Vagina (tissue), 2 donors: ENCODE measurements around the gene ERC2.

Source experiments
- POLR2A ChIP-seq, 2 donors: fragments of 450-650 bp; IDR thresholded peaks; one replicate each; pipeline ENCODE4 v1.6.1; 2017; ENCODE audit warnings: antibody characterized with exemption in 2 of 2, mild to moderate bottlenecking in 2 of 2, moderate library complexity in 2 of 2
- TF ChIP-seq, protein P1 (sequence below), 3 experiments: fragments of 450-650 bp in 2 of 3; fragments of 200-600 bp in 1 of 3; sonication (generic) in 1 of 3; IDR thresholded peaks; one replicate each; pipeline ENCODE4 v1.5.1; 2017 to 2019; ENCODE audit warnings: antibody characterized with exemption in 3 of 3, mild to moderate bottlenecking in 2 of 3, moderate library complexity in 2 of 3

DNA sequence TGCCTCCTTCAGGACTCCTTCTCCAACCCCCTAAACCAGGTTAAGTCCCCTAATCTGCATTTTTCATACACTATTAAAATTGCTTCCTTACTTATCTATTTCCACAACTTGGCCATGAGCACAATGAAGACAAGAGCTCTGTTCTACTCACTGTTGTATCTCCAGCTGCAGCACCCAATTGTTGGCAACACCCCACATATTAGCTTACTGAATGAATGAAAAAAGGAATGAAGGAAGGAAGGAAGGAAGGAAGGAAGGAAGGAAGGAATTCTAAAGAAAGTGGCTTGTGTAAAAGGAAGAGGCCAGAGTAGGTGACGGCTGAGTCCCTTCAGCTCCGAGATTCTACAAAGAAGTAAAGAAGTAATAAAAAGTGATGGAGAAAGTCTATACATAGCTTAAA lies 444.7 kb downstream of the ERC2 start:
- TF ChIP-seq, protein P1, sequence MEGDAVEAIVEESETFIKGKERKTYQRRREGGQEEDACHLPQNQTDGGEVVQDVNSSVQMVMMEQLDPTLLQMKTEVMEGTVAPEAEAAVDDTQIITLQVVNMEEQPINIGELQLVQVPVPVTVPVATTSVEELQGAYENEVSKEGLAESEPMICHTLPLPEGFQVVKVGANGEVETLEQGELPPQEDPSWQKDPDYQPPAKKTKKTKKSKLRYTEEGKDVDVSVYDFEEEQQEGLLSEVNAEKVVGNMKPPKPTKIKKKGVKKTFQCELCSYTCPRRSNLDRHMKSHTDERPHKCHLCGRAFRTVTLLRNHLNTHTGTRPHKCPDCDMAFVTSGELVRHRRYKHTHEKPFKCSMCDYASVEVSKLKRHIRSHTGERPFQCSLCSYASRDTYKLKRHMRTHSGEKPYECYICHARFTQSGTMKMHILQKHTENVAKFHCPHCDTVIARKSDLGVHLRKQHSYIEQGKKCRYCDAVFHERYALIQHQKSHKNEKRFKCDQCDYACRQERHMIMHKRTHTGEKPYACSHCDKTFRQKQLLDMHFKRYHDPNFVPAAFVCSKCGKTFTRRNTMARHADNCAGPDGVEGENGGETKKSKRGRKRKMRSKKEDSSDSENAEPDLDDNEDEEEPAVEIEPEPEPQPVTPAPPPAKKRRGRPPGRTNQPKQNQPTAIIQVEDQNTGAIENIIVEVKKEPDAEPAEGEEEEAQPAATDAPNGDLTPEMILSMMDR (IDR thresholded peaks at IDR 0.05), result no peak
- no peak for TF ChIP-seq POLR2A (IDR thresholded peaks at IDR 0.05)
